Smooth muscle cell (in vitro differentiated cells): Measurements from ENCODE around the gene TAF11. TPM values are rescaled to one million over a fixed set of nuclear protein-coding genes. Genes with fewer than 3 reads are reported as not detected.

Source experiments
- DNase-seq: peaks from one replicate; lab custom pipeline; 2025; ENCODE audit not compliant: unreplicated experiment; lab: John Stamatoyannopoulos, UW
- H2AFZ ChIP-seq: fragments of 200-600 bp; sonication (generic); 2 replicates; pipeline ENCODE4 v1.6.0; 2016; ENCODE audit warnings: antibody characterized with exemption, low read depth, mild to moderate bottlenecking
- H3F3A ChIP-seq: fragments of 200-600 bp; sonication (generic); 2 replicates; pipeline ENCODE4 v1.6.0; 2017; ENCODE audit warnings: antibody characterized with exemption, low read depth
- H3K27ac ChIP-seq: fragments of 200-600 bp; sonication (generic); 2 replicates; pipeline ENCODE4 v1.5.1; 2016; ENCODE audit warnings: low read depth, mild to moderate bottlenecking
- H3K27me3 ChIP-seq: fragments of 200-600 bp; sonication (generic); 2 replicates; pipeline ENCODE4 v1.6.1; 2016; ENCODE audit warnings: low read depth, mild to moderate bottlenecking
- H3K36me3 ChIP-seq: fragments of 200-600 bp; sonication (generic); 2 replicates; pipeline ENCODE4 v1.5.1; 2016; ENCODE audit warnings: low read depth
- H3K4me1 ChIP-seq: fragments of 200-600 bp; sonication (generic); 2 replicates; pipeline ENCODE4 v1.5.1; 2016; ENCODE audit warnings: low read depth
- H3K4me2 ChIP-seq: fragments of 200-600 bp; sonication (generic); 2 replicates; pipeline ENCODE4 v1.6.0; 2016; ENCODE audit warnings: mild to moderate bottlenecking
- H3K4me3 ChIP-seq: fragments of 200-600 bp; sonication (generic); 2 replicates; pipeline ENCODE4 v1.5.1; 2016; ENCODE audit warnings: mild to moderate bottlenecking
- H3K79me2 ChIP-seq: fragments of 200-600 bp; sonication (generic); 2 replicates; pipeline ENCODE4 v1.6.0; 2016; ENCODE audit warnings: low read depth, mild to moderate bottlenecking
- H3K9ac ChIP-seq: fragments of 200-600 bp; sonication (generic); 2 replicates; pipeline ENCODE4 v1.6.0; 2016; ENCODE audit warnings: low read depth
- H3K9me3 ChIP-seq: fragments of 200-600 bp; sonication (generic); replicated peaks from 2 replicates; pipeline ENCODE4 v1.5.1; 2016; ENCODE audit warnings: low read depth
- H4K20me1 ChIP-seq: fragments of 200-600 bp; sonication (generic); 2 replicates; pipeline ENCODE4 v1.6.0; 2016; ENCODE audit warnings: low read depth
- CTCF ChIP-seq: fragments of 200-600 bp; sonication (generic); IDR thresholded peaks from 2 replicates; pipeline ENCODE4 v1.5.1; 2017; ENCODE audit warnings: borderline replicate concordance, mild to moderate bottlenecking, antibody characterized with exemption; ENCODE audit not compliant: insufficient read depth, poor library complexity, severe bottlenecking
- WGBS: methylation state at CpG from one replicate; pipeline ENCODE4 v1.1.7; 2016; ENCODE audit warnings: low lambda C conversion rate; 5-methylcytosine and 5-hydroxymethylcytosine counted together
- polyA plus RNA-seq: library from polyadenylated mRNA; unstranded; fragments of >200 nt; fragmentation: Nextera tagmentation; extraction: Ambion mirVana; gene quantifications from 2 replicates; pipeline ENCODE4 v1.2.1, GENCODE V29; 2016
- total RNA-seq: library from RNA; depleted of rRNA; stranded (reverse); fragments of >200 nt; gene quantifications from 2 replicates; pipeline ENCODE4 v1.2.3, GENCODE V29; 2014

Gene TAF11
- total and polyA plus RNA-seq, 2 experiments from 2014 or later = 17.2 to 35.3 TPM

GRCh38 chr6:34908194-34908593, 20.4 kb upstream of the TAF11 start:
- no peak overlapping the region for H3K4me3 ChIP-seq
- no peaks in the 10 kb centered on the region for H3K9me3 ChIP-seq
- no peak overlapping the region for H2AFZ ChIP-seq
- H3K27ac ChIP-seq = no peak overlapping the region
- peaks cover 38% of the 10 kb centered on the region for H3K79me2 ChIP-seq
- H3F3A ChIP-seq = no peaks in the 10 kb centered on the region
- no peak for DNase-seq
- peaks cover 91% of the 10 kb centered on the region for H4K20me1 ChIP-seq
- H3K36me3 ChIP-seq = no peaks in the 10 kb centered on the region
- H3K4me1 ChIP-seq = peaks cover 7% of the 10 kb centered on the region
- no peak for TF ChIP-seq CTCF
- WGBS = 87% methylated on average over 3 of the region's 3 CpGs
- no peaks in the 10 kb centered on the region for H3K27me3 ChIP-seq
- no peak overlapping the region for H3K4me2 ChIP-seq
- no peak overlapping the region for H3K9ac ChIP-seq

DNA sequence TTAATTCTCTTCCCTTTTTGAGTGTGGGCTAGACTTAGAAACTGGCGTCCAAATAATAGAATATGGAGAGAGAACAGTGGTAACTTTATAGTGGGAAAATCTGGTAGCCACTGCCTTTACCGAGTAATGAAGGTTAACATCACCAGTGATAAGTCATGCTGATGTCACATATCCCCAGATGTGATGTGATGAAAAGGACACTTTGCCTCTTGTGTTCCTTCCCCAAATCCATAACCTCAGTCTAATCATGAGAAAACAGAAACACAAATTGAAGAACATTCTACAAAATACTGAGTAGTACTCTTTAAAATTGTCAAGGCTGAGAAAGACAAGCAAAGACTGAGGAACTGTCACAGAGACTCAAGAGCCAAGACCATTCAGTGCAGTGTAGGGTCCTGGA, 19.0 kb upstream of the TAF11 start:
- no peaks in the 10 kb centered on the region for H3K9me3 ChIP-seq
- 98% methylated on average over 2 of the region's 2 CpGs for WGBS
- no peak overlapping the region for H3K27ac ChIP-seq
- DNase-seq = no peak
- H4K20me1 ChIP-seq = peaks cover 91% of the 10 kb centered on the region
- no peaks in the 10 kb centered on the region for H3F3A ChIP-seq
- H3K4me2 ChIP-seq = no peak overlapping the region
- peaks cover 42% of the 10 kb centered on the region for H3K79me2 ChIP-seq
- H3K27me3 ChIP-seq = no peaks in the 10 kb centered on the region
- peaks cover 7% of the 10 kb centered on the region for H3K4me1 ChIP-seq
- TF ChIP-seq CTCF = no peak
- H3K9ac ChIP-seq = no peak overlapping the region
- H3K4me3 ChIP-seq = no peak overlapping the region
- no peak overlapping the region for H2AFZ ChIP-seq
- H3K36me3 ChIP-seq = no peaks in the 10 kb centered on the region

DNA sequence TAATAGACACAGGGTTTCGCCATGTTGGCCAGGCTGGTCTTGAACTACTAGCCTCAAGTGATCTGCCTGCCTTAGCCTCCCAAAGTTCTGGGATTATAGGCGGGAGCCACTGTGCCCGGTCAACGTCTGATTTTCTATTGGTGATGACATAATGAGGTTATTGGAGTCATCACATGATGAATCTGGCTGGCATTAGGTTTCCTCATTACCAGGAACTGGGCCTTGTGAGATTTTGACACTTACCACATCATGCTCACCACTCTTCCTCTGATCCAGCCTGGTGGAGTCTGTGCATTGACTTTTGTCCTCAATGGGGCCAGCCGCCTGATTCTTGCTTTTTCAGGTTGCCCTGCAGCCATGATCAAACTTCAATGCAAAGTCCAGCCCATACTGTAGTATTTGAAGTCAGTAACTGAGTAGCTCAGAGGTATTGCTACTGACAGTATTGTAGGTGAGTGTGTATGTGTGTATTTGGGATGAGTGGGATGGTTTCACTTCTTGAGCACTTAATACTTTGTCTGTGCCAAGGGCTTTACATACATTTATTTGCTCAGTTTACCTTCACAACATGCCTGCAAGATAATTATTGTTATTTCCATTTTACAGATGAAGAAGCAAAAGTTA, 17.3 kb upstream of the TAF11 start:
- Histone ChIP-seq H3K79me2 (peaks cover 35% of the 10 kb centered on the region), H3K9me3 (no peaks in the 10 kb centered on the region)
- 97% methylated on average over 5 of the region's 5 CpGs for WGBS

More for the DNA sequence above, 17.3 kb upstream of the TAF11 start:
- H3K9ac ChIP-seq = no peak overlapping the region
- H3K27me3 ChIP-seq = no peaks in the 10 kb centered on the region
- no peak overlapping the region for H2AFZ ChIP-seq
- no peak overlapping the region for H3K4me3 ChIP-seq
- H3F3A ChIP-seq = no peaks in the 10 kb centered on the region
- H4K20me1 ChIP-seq = peaks cover 91% of the 10 kb centered on the region
- H3K4me1 ChIP-seq = no peaks in the 10 kb centered on the region
- DNase-seq = no peak
- no peak for TF ChIP-seq CTCF
- no peak overlapping the region for H3K4me2 ChIP-seq
- no peak overlapping the region for H3K27ac ChIP-seq
- H3K36me3 ChIP-seq = no peaks in the 10 kb centered on the region
